Prostate gland (tissue), 2 donors: Measurements from ENCODE around the gene TMEM131L. TPM values are rescaled to one million over a fixed set of nuclear protein-coding genes. Genes with fewer than 3 reads are reported as not detected.
"Not testable (repeated sequence)": the region's sequence is repeated elsewhere in the genome, so short reads cannot be mapped to it uniquely, and the experiment has no call there.

Source experiments
- DNase-seq: peaks from one replicate; pipeline ENCODE4 v3.0.0-alpha.2; 2019; ENCODE audit warnings: low spot score
- H3K27ac ChIP-seq, 2 donors: fragments of 200-600 bp; sonication (generic); 2 replicates each; pipeline ENCODE4 v1.5.1; 2017 to 2019
- H3K27me3 ChIP-seq: fragments of 200-600 bp; sonication (generic); replicated peaks from 2 replicates; pipeline ENCODE4 v1.5.1; 2019; ENCODE audit not compliant: insufficient read depth
- H3K36me3 ChIP-seq, 2 donors: fragments of 200-600 bp; sonication (generic); 1 replicate in 1 of 2; 2 replicates in 1 of 2; pipeline versions ENCODE4 v1.5.1 to v1.8.1; 2017 to 2019
- H3K4me1 ChIP-seq: fragments of 200-600 bp; sonication (generic); replicated peaks from 2 replicates; pipeline ENCODE4 v1.5.1; 2019
- H3K4me3 ChIP-seq, 2 donors: fragments of 200-600 bp; sonication (generic); 2 replicates each; pipeline ENCODE4 v1.5.1; 2017 to 2019
- H3K9me3 ChIP-seq: fragments of 200-600 bp; sonication (generic); 2 replicates; pipeline ENCODE4 v1.5.1; 2017
- CTCF ChIP-seq, 4 experiments: fragments of 200-600 bp in 2 of 4; fragments of 450-650 bp in 2 of 4; sonication (generic) in 2 of 4; IDR thresholded peaks; 1 replicate in 3 of 4; 2 replicates in 1 of 4; pipeline ENCODE4 v1.5.1; 2016 to 2019; ENCODE audit warnings: antibody characterized with exemption in 4 of 4, mild to moderate bottlenecking in 2 of 4, moderate library complexity in 2 of 4
- POLR2A ChIP-seq: fragments of 450-650 bp; IDR thresholded peaks from one replicate; pipeline ENCODE4 v1.6.1; 2016; ENCODE audit warnings: antibody characterized with exemption, mild to moderate bottlenecking
- POLR2AphosphoS5 ChIP-seq: sonication (generic); formaldehyde crosslinking; IDR thresholded peaks from one replicate; pipeline ENCODE4 v1.6.1; 2017; ENCODE audit warnings: antibody characterized with exemption
- WGBS: methylation state at CpG from one replicate; pipeline ENCODE4 v1.1.5; 2018; 5-methylcytosine and 5-hydroxymethylcytosine counted together
- intact Hi-C: fragments of 100-400 bp; cut with DNase I; formaldehyde crosslinking; loops from one replicate; pipeline ENCODE4 v1.14.2; 2022
- total RNA-seq, 2 donors: library from RNA; depleted of rRNA; stranded (reverse); fragments of >200 nt; gene quantifications; one replicate each; pipeline ENCODE4 v1.1.0, GENCODE V29; 2016

Gene TMEM131L
- total RNA-seq, 2 donors from 2014 or later = 9.3 to 12.5 TPM

GRCh38 chr4:153448003-153448731 lies 18.0 kb upstream of the TMEM131L start:
- 16% methylated on average over 10 of the region's 10 CpGs for WGBS
- H3K4me3 ChIP-seq = no peak overlapping the region

GRCh38 chr4:153449338-153449737 lies 16.8 kb upstream of the TMEM131L start:
- TF ChIP-seq POLR2AphosphoS5 = no peak
- no peaks in the 10 kb centered on the region for H3K9me3 ChIP-seq
- H3K4me3 ChIP-seq = no peak overlapping the region
- DNase-seq = no peak
- H3K4me1 ChIP-seq = no peaks in the 10 kb centered on the region
- no peak overlapping the region for H3K27ac ChIP-seq
- H3K27me3 ChIP-seq = no peaks in the 10 kb centered on the region
- H3K36me3 ChIP-seq = no peaks in the 10 kb centered on the region
- 100% methylated on average over 1 of the region's 1 CpG for whole genome bisulfite sequencing
- intact Hi-C loops = no loop called here

More at GRCh38 chr4:153448003-153448731, 18.0 kb upstream of the TMEM131L start:
- Histone ChIP-seq H3K27ac (no peak overlapping the region), H3K9me3 (no peaks in the 10 kb centered on the region), H3K4me1 (no peaks in the 10 kb centered on the region), H3K27me3 (no peaks in the 10 kb centered on the region), H3K36me3 (no peaks in the 10 kb centered on the region)
- intact Hi-C loops = no loop called here
- TF ChIP-seq POLR2AphosphoS5 = peak; percentile 51
- TF ChIP-seq POLR2A = no peak
- no peak for TF ChIP-seq CTCF (IDR thresholded peaks at IDR 0.05)
- DNase-seq = no peak

- H3K9me3 ChIP-seq = no peaks in the 10 kb centered on the region
- intact Hi-C loops = no loop called here
- H3K4me1 ChIP-seq = no peaks in the 10 kb centered on the region
- no peaks in the 10 kb centered on the region for H3K36me3 ChIP-seq
- WGBS = 94% methylated on average over 5 of the region's 5 CpGs
- TF ChIP-seq POLR2AphosphoS5 (no peak), POLR2A (no peak), CTCF (IDR thresholded peaks at IDR 0.05) (no peak)
- no peak overlapping the region for H3K4me3 ChIP-seq
- no peak overlapping the region for H3K27ac ChIP-seq
- H3K27me3 ChIP-seq = no peaks in the 10 kb centered on the region
- DNase-seq = no peak
Measured at GRCh38 chr4:153450544-153450917, 15.6 kb upstream of the TMEM131L start.

GRCh38 chr4:153451145-153451544 lies 15.0 kb upstream of the TMEM131L start:
- H3K4me3 ChIP-seq, DNase-seq, H3K27ac ChIP-seq, intact Hi-C loops, H3K36me3 ChIP-seq, H3K27me3 ChIP-seq, H3K4me1 ChIP-seq, H3K9me3 ChIP-seq: not testable (repeated sequence)
- 93% methylated on average over 13 of the region's 13 CpGs for WGBS

GRCh38 chr4:153451911-153452657 lies 14.1 kb upstream of the TMEM131L start:
- H3K27ac ChIP-seq = no peak overlapping the region
- H3K4me1 ChIP-seq = no peaks in the 10 kb centered on the region
- H3K27me3 ChIP-seq = no peaks in the 10 kb centered on the region
- 94% methylated on average over 26 of the region's 27 CpGs for whole genome bisulfite sequencing
- H3K9me3 ChIP-seq = no peaks in the 10 kb centered on the region
- no peak overlapping the region for H3K4me3 ChIP-seq
- TF ChIP-seq POLR2A = no peak
- no peak for TF ChIP-seq POLR2AphosphoS5
- TF ChIP-seq CTCF (IDR thresholded peaks at IDR 0.05) = no peak
- intact Hi-C loops = no loop called here
- no peaks in the 10 kb centered on the region for H3K36me3 ChIP-seq
- no peak for DNase-seq
